DND-41 (cell line): Measurements from ENCODE around the gene RAD18.

ENCODE experiments used
- ATAC-seq: fragments of 200-7000 bp; cut with Tn5 transposase; 3 replicates; pipeline ENCODE4 v1.9.1; 2021; ENCODE audit warnings: low read depth; ENCODE audit not compliant: insufficient read depth
- DNase-seq: peaks from one replicate; pipeline ENCODE4 v3.0.0-alpha.2; 2020
- H2AFZ ChIP-seq: 2 replicates; pipeline ENCODE4 v1.6.0; 2012; ENCODE audit warnings: low read depth, low read length
- H3K27ac ChIP-seq: 2 replicates; pipeline ENCODE4 v1.5.1; 2012; ENCODE audit warnings: low read length, inconsistent platforms
- H3K27me3 ChIP-seq: fragments of 200-600 bp; sonication (generic); 2 replicates; pipeline ENCODE4 v1.6.0; 2012; ENCODE audit warnings: low read length, mild to moderate bottlenecking, inconsistent platforms; ENCODE audit not compliant: insufficient read depth, poor library complexity
- H3K36me3 ChIP-seq: 2 replicates; pipeline ENCODE4 v1.5.1; 2012; ENCODE audit warnings: low read length, inconsistent platforms; ENCODE audit not compliant: insufficient read depth
- H3K4me1 ChIP-seq: 2 replicates; pipeline ENCODE4 v1.5.1; 2012; ENCODE audit warnings: mild to moderate bottlenecking, low read length; ENCODE audit not compliant: insufficient read depth
- H3K4me2 ChIP-seq: 2 replicates; pipeline ENCODE4 v1.6.0; 2012; ENCODE audit warnings: mild to moderate bottlenecking, moderate library complexity, low read length, inconsistent platforms; ENCODE audit not compliant: insufficient read depth
- H3K4me3 ChIP-seq, 2 experiments: fragments of 200-600 bp in 1 of 2; shearing (Covaris generic) in 1 of 2; 2 replicates each; pipeline ENCODE4 v1.5.1; 2012 to 2016; ENCODE audit warnings: inconsistent platforms in 2 of 2, low read length in 2 of 2, mild to moderate bottlenecking in 2 of 2, low read depth in 1 of 2, moderate library complexity in 1 of 2
- H3K79me2 ChIP-seq: 2 replicates; pipeline ENCODE4 v1.6.0; 2012; ENCODE audit warnings: low read length, inconsistent platforms; ENCODE audit not compliant: insufficient read depth
- H3K9ac ChIP-seq: 2 replicates; pipeline ENCODE4 v1.6.0; 2012; ENCODE audit warnings: low read depth, mild to moderate bottlenecking, inconsistent platforms, low read length, moderate library complexity
- H3K9me3 ChIP-seq: 2 replicates; pipeline ENCODE4 v1.5.1; 2012; ENCODE audit warnings: low read length, moderate library complexity, mild to moderate bottlenecking, inconsistent platforms; ENCODE audit not compliant: insufficient read depth, severe bottlenecking
- H4K20me1 ChIP-seq: 2 replicates; pipeline ENCODE4 v1.6.0; 2012; ENCODE audit warnings: low read length; ENCODE audit not compliant: insufficient read depth
- CTCF ChIP-seq: IDR thresholded peaks from 2 replicates; pipeline ENCODE4 v1.5.1; 2012; ENCODE audit warnings: borderline replicate concordance, low read length, moderate library complexity, mild to moderate bottlenecking; ENCODE audit not compliant: poor library complexity, severe bottlenecking; ENCODE audit errors: extremely low read depth
- EZH2 ChIP-seq: IDR thresholded peaks from 3 replicates; pipeline ENCODE4 v1.6.1; 2012; ENCODE audit warnings: borderline replicate concordance, low read depth, mild to moderate bottlenecking, moderate library complexity, low read length, inconsistent platforms; ENCODE audit not compliant: severe bottlenecking

The RAD18 gene

GRCh38 chr3:9008550-9009255 lies 45.4 kb upstream of the RAD18 start:
- Histone ChIP-seq H3K9me3 (no peaks in the 10 kb centered on the region), H3K36me3 (no peaks in the 10 kb centered on the region), H4K20me1 (no peaks in the 10 kb centered on the region), H2AFZ (no peak overlapping the region), H3K27me3 (no peaks in the 10 kb centered on the region), H3K4me3 (no peak overlapping the region), H3K27ac (no peak overlapping the region), H3K79me2 (no peaks in the 10 kb centered on the region), H3K4me1 (no peaks in the 10 kb centered on the region), H3K9ac (no peak overlapping the region), H3K4me2 (no peak overlapping the region)
- ATAC-seq (no peak), DNase-seq (no peak)
- no peak for TF ChIP-seq CTCF
- TF ChIP-seq EZH2: no peak

GRCh38 chr3:9007928-9008327 lies 44.7 kb upstream of the RAD18 start:
- H3K27me3 ChIP-seq: no peaks in the 10 kb centered on the region
- no peaks in the 10 kb centered on the region for H4K20me1 ChIP-seq
- ATAC-seq (no peak), DNase-seq (no peak)
- no peak overlapping the region for H3K4me3 ChIP-seq
- TF ChIP-seq EZH2: no peak
- no peak for TF ChIP-seq CTCF
- H3K79me2 ChIP-seq: no peaks in the 10 kb centered on the region
- no peak overlapping the region for H3K4me2 ChIP-seq
- no peaks in the 10 kb centered on the region for H3K9me3 ChIP-seq
- H3K9ac ChIP-seq: no peak overlapping the region
- no peaks in the 10 kb centered on the region for H3K4me1 ChIP-seq
- H3K27ac ChIP-seq: no peak overlapping the region
- H3K36me3 ChIP-seq: no peaks in the 10 kb centered on the region
- no peak overlapping the region for H2AFZ ChIP-seq

- no peak for TF ChIP-seq EZH2
- TF ChIP-seq CTCF: no peak
- Histone ChIP-seq H4K20me1 (no peaks in the 10 kb centered on the region), H3K4me2 (no peak overlapping the region), H3K36me3 (no peaks in the 10 kb centered on the region), H3K4me1 (no peaks in the 10 kb centered on the region), H3K9me3 (no peaks in the 10 kb centered on the region), H2AFZ (no peak overlapping the region), H3K27me3 (no peaks in the 10 kb centered on the region), H3K79me2 (no peaks in the 10 kb centered on the region), H3K4me3 (no peak overlapping the region), H3K27ac (no peak overlapping the region), H3K9ac (no peak overlapping the region)
- no peak for ATAC-seq
- no peak for DNase-seq
Measured at GRCh38 chr3:9007213-9007612, 43.9 kb upstream of the RAD18 start.
